ENCODE results near the gene GAREM1. TPM values are rescaled to one million over a fixed set of nuclear protein-coding genes. Genes with fewer than 3 reads are reported as not detected.

GAREM1 gene
- total and polyA plus RNA-seq, 9 of the 15 experiments (the other 6 are each of a cell fraction or from before 2014, with no cell fraction given) = 0.03 to 0.33 (median 0.07) TPM; not detected in 1

- ChIA-PET CTCF (ENCODE audit: low intra/inter-chr PET ratio) (no interaction called here), POLR2A (no interaction called here)
- H3K36me3 ChIP-seq (ENCODE audit: control insufficient read depth, insufficient read depth, low read length) = no peaks in the 10 kb centered on the region
- H3K27me3 ChIP-seq (ENCODE audit: control insufficient read depth in 2 of 2, insufficient read depth in 2 of 2, low read length in 2 of 2) = no peaks in the 10 kb centered on the region
- H3K4me3 ChIP-seq = no peak overlapping the region
- in situ Hi-C loops (cut with MboI) (no loop called here), intact Hi-C loops (cut with micrococcal nuclease) (no loop called here)
- DNase-seq (ENCODE audit: extremely low read depth in 1 of 4, low spot score in 3 of 4) (no peak), ATAC-seq (no peak), FAIRE-seq (no peak)
- no peak overlapping the region for H3K27ac ChIP-seq (ENCODE audit: extremely low read depth, low read depth, low read length)
- no peaks in the 10 kb centered on the region for H4K20me1 ChIP-seq (replicated peaks; ENCODE audit: control insufficient read depth, insufficient read depth, low read length)
- H3K79me2 ChIP-seq (ENCODE audit: control insufficient read depth, insufficient read depth, low read length) = no peaks in the 10 kb centered on the region
- H3K4me2 ChIP-seq (ENCODE audit: insufficient read depth, low read length) = no peak overlapping the region
- no peaks in the 10 kb centered on the region for H3K4me1 ChIP-seq (replicated peaks in 1 of 2; ENCODE audit: control insufficient read depth in 2 of 2, insufficient read depth in 2 of 2, low read length in 2 of 2)
- H3K9me1 ChIP-seq (ENCODE audit: control insufficient read depth, insufficient read depth, low read length) = no peaks in the 10 kb centered on the region
- WGBS (ENCODE audit: insufficient coverage, low coverage, missing lambda C conversion rate) = 1% methylated on average over 5 of the region's 5 CpGs
- no peak overlapping the region for H2AFZ ChIP-seq (ENCODE audit: low read depth, low read length)
- H3K9me3 ChIP-seq (replicated peaks; ENCODE audit: control insufficient read depth, insufficient read depth, low read depth, low read length) = no peaks in the 10 kb centered on the region
- no TSS peak for BruUV-seq (replicated peaks)
- H3K9ac ChIP-seq (ENCODE audit: insufficient read depth in 1 of 2, low read depth in 2 of 2, low read length in 2 of 2) = no peak overlapping the region
- TF ChIP-seq ELK1 (CRISPR knock-in tag; IDR thresholded peaks at IDR 0.05) (no peak), RBM15 (IDR thresholded peaks at IDR 0.05; ENCODE audit: insufficient read depth, low read length) (no peak), ZBTB26 (CRISPR knock-in tag; IDR thresholded peaks at IDR 0.05) (no peak), ZNF124 (CRISPR knock-in tag; IDR thresholded peaks at IDR 0.05) (no peak), ZNF318 (IDR thresholded peaks at IDR 0.05; ENCODE audit: borderline replicate concordance in 1 of 2, low read depth in 1 of 2) (no peak), DIDO1 (tag; IDR thresholded peaks at IDR 0.05; ENCODE audit: low read depth) (no peak), PHB2 (IDR thresholded peaks at IDR 0.05; ENCODE audit: low read depth) (no peak), PRPF4 (IDR thresholded peaks at IDR 0.05; ENCODE audit: insufficient read depth, low read depth, low read length, poor library complexity, severe bottlenecking) (no peak), MEIS2 (IDR thresholded peaks at IDR 0.05; ENCODE audit: partially characterized antibody) (no peak), TRIM25 (IDR thresholded peaks at IDR 0.05; ENCODE audit: borderline replicate concordance) (no peak)
These were observed 84.2 kb downstream of the GAREM1 start for GRCh38 chr18:32386471-32386870.
